Activated naive CD8-positive, alpha-beta T cell treated with anti-CD3 and anti-CD28 coated beads for 36 hours (primary cell): Measurements from ENCODE around the gene TEDC2. TPM values are rescaled to one million over a fixed set of nuclear protein-coding genes. Genes with fewer than 3 reads are reported as not detected.

Source experiments
- DNase-seq: peaks from one replicate; pipeline ENCODE4 v3.0.0; 2021
- H3K27ac Mint-ChIP-seq: one replicate; pipeline ENCODE4 v1.8.0; 2022; ENCODE audit warnings: mild to moderate bottlenecking, moderate library complexity, mixed read lengths
- H3K27me3 Mint-ChIP-seq: one replicate; pipeline ENCODE4 v1.8.0; 2022; ENCODE audit warnings: mild to moderate bottlenecking, mixed read lengths
- H3K36me3 Mint-ChIP-seq: one replicate; pipeline ENCODE4 v1.8.0; 2021; ENCODE audit warnings: mild to moderate bottlenecking, mixed read lengths
- H3K4me1 Mint-ChIP-seq: one replicate; pipeline ENCODE4 v1.8.0; 2021; ENCODE audit warnings: mixed read lengths
- H3K4me3 Mint-ChIP-seq: one replicate; pipeline ENCODE4 v1.8.0; 2022; ENCODE audit warnings: mild to moderate bottlenecking, moderate library complexity, mixed read lengths
- H3K9me3 Mint-ChIP-seq: one replicate; pipeline ENCODE4 v1.8.0; 2022; ENCODE audit warnings: mixed read lengths
- total RNA-seq, 2 experiments: library from RNA; stranded (reverse); gene quantifications; one replicate each; pipeline ENCODE4 v1.2.3, GENCODE V29; 2021

TEDC2 gene
- 10 to 100 TPM; 24.0 to 26.5 TPM for total RNA-seq

- peak; percentile 99 for DNase-seq
- no peaks in the 10 kb centered on the region for H3K27me3 Mint-ChIP-seq
- H3K27ac Mint-ChIP-seq, result peak within 1 kb of the TSS; percentile 73
Observed at GRCh38 chr16:2459647-2460390, at the start of gene TEDC2. TEDC2 (plus strand) TSS chr16:2460109; CDS start chr16:2460145, 36 bp downstream.

GRCh38 chr16:2415085-2415484 lies 44.8 kb upstream of the TEDC2 start:
- Mint-ChIP-seq H3K27ac (no peak overlapping the region), H3K36me3 (no peaks in the 10 kb centered on the region), H3K4me1 (no peaks in the 10 kb centered on the region), H3K9me3 (no peaks in the 10 kb centered on the region), H3K4me3 (no peak overlapping the region), H3K27me3 (peaks cover 9% of the 10 kb centered on the region)
- DNase-seq, result no peak

More at GRCh38 chr16:2459647-2460390, at the start of gene TEDC2:
- peaks cover 9% of the 10 kb centered on the region for H3K4me1 Mint-ChIP-seq
- H3K9me3 Mint-ChIP-seq, result no peaks in the 10 kb centered on the region
- peaks cover 9% of the 10 kb centered on the region for H3K36me3 Mint-ChIP-seq
- peak within 1 kb of the TSS; percentile 80 for H3K4me3 Mint-ChIP-seq

GRCh38 chr16:2420035-2420434 lies 39.9 kb upstream of the TEDC2 start:
- Mint-ChIP-seq H3K4me1 (peaks cover 5% of the 10 kb centered on the region), H3K27ac (no peak overlapping the region), H3K27me3 (peaks cover 5% of the 10 kb centered on the region)

GRCh38 chr16:2422123-2422867 lies 37.6 kb upstream of the TEDC2 start:
- Mint-ChIP-seq H3K9me3 (no peaks in the 10 kb centered on the region), H3K27ac (no peak overlapping the region), H3K4me1 (peaks cover 5% of the 10 kb centered on the region), H3K4me3 (no peak overlapping the region), H3K27me3 (no peaks in the 10 kb centered on the region), H3K36me3 (no peaks in the 10 kb centered on the region)
- DNase-seq, result no peak

More at GRCh38 chr16:2420035-2420434, 39.9 kb upstream of the TEDC2 start:
- no peak for DNase-seq
- no peaks in the 10 kb centered on the region for H3K36me3 Mint-ChIP-seq
- no peak overlapping the region for H3K4me3 Mint-ChIP-seq
- no peaks in the 10 kb centered on the region for H3K9me3 Mint-ChIP-seq

- no peak for DNase-seq
- Mint-ChIP-seq H3K4me3 (no peak overlapping the region), H3K36me3 (no peaks in the 10 kb centered on the region), H3K27me3 (no peaks in the 10 kb centered on the region), H3K9me3 (no peaks in the 10 kb centered on the region), H3K4me1 (peaks cover 10% of the 10 kb centered on the region), H3K27ac (no peak overlapping the region)
Observed at GRCh38 chr16:2424061-2425007, 35.6 kb upstream of the TEDC2 start.

GRCh38 chr16:2425008-2425518 lies 34.8 kb upstream of the TEDC2 start:
- Mint-ChIP-seq H3K4me3 (no peak overlapping the region), H3K4me1 (peaks cover 12% of the 10 kb centered on the region), H3K27ac (no peak overlapping the region), H3K27me3 (no peaks in the 10 kb centered on the region), H3K9me3 (no peaks in the 10 kb centered on the region), H3K36me3 (peaks cover 2% of the 10 kb centered on the region)
- no peak for DNase-seq

GRCh38 chr16:2425825-2426430 lies 34.0 kb upstream of the TEDC2 start:
- Mint-ChIP-seq H3K9me3 (no peaks in the 10 kb centered on the region), H3K36me3 (peaks cover 11% of the 10 kb centered on the region), H3K4me3 (no peak overlapping the region), H3K4me1 (peaks cover 18% of the 10 kb centered on the region), H3K27me3 (no peaks in the 10 kb centered on the region), H3K27ac (no peak overlapping the region)
- DNase-seq, result no peak

GRCh38 chr16:2426941-2427361 lies 33.0 kb upstream of the TEDC2 start:
- no peak for DNase-seq
- H3K9me3 Mint-ChIP-seq, result no peaks in the 10 kb centered on the region
- H3K4me1 Mint-ChIP-seq, result peaks cover 18% of the 10 kb centered on the region
- no peak overlapping the region for H3K27ac Mint-ChIP-seq
- H3K36me3 Mint-ChIP-seq, result peaks cover 15% of the 10 kb centered on the region
- H3K4me3 Mint-ChIP-seq, result no peak overlapping the region
- no peaks in the 10 kb centered on the region for H3K27me3 Mint-ChIP-seq

GRCh38 chr16:2427526-2427925 lies 32.4 kb upstream of the TEDC2 start:
- Mint-ChIP-seq H3K9me3 (no peaks in the 10 kb centered on the region), H3K27me3 (no peaks in the 10 kb centered on the region), H3K27ac (no peak overlapping the region), H3K36me3 (peaks cover 17% of the 10 kb centered on the region), H3K4me3 (no peak overlapping the region), H3K4me1 (peaks cover 17% of the 10 kb centered on the region)
- DNase-seq, result no peak

GRCh38 chr16:2428051-2428783 lies 31.7 kb upstream of the TEDC2 start:
- no peak for DNase-seq
- peak overlapping the region; percentile 68 for H3K27ac Mint-ChIP-seq

GRCh38 chr16:2428784-2429033 lies 31.2 kb upstream of the TEDC2 start:
- Mint-ChIP-seq H3K27ac (no peak overlapping the region), H3K4me3 (peak overlapping the region; percentile 79), H3K36me3 (peaks cover 27% of the 10 kb centered on the region), H3K9me3 (no peaks in the 10 kb centered on the region), H3K4me1 (peaks cover 13% of the 10 kb centered on the region), H3K27me3 (no peaks in the 10 kb centered on the region)
- no peak for DNase-seq

More at GRCh38 chr16:2428051-2428783, 31.7 kb upstream of the TEDC2 start:
- H3K27me3 Mint-ChIP-seq, result no peaks in the 10 kb centered on the region
- H3K4me3 Mint-ChIP-seq, result peak overlapping the region; percentile 79
- H3K4me1 Mint-ChIP-seq, result peaks cover 15% of the 10 kb centered on the region
- H3K36me3 Mint-ChIP-seq, result peaks cover 23% of the 10 kb centered on the region
- H3K9me3 Mint-ChIP-seq, result no peaks in the 10 kb centered on the region

GRCh38 chr16:2429034-2429770 lies 30.7 kb upstream of the TEDC2 start, which contains the start of gene CCNF:
CCNF (plus strand) TSS chr16:2429447; CDS start chr16:2429482, 35 bp downstream.
- H3K36me3 Mint-ChIP-seq, result peaks cover 29% of the 10 kb centered on the region
- H3K4me3 Mint-ChIP-seq, result peak within 1 kb of the TSS; percentile 93
- peak within 1 kb of the TSS; percentile 68 for H3K27ac Mint-ChIP-seq
- peak; percentile 95 for DNase-seq
- H3K4me1 Mint-ChIP-seq, result peaks cover 13% of the 10 kb centered on the region
- H3K9me3 Mint-ChIP-seq, result no peaks in the 10 kb centered on the region
- H3K27me3 Mint-ChIP-seq, result no peaks in the 10 kb centered on the region
